Esophagus squamous epithelium (tissue), 5 donors: ENCODE measurements around the gene ENTR1. TPM values are rescaled to one million over a fixed set of nuclear protein-coding genes. Genes with fewer than 3 reads are reported as not detected.

Experiments used
- DNase-seq: peaks from one replicate; lab custom pipeline; 2025; lab: John Stamatoyannopoulos, UW
- H3K27ac ChIP-seq, 4 donors: fragments of 200-600 bp; sonication (generic); one replicate each; pipeline ENCODE4 v1.5.1; 2016 to 2019; ENCODE audit warnings: mild to moderate bottlenecking in 1 of 4
- H3K27me3 ChIP-seq, 4 donors: fragments of 200-600 bp; sonication (generic); 1 replicate in 3 of 4; 2 replicates in 1 of 4; pipeline versions ENCODE4 v1.5.1 to v1.6.0; 2017 to 2021; ENCODE audit warnings: antibody characterized with exemption in 1 of 4
- H3K36me3 ChIP-seq, 3 donors: fragments of 200-600 bp; sonication (generic); one replicate each; pipeline ENCODE4 v1.5.1; 2016 to 2019
- H3K4me1 ChIP-seq, 3 donors: fragments of 200-600 bp; sonication (generic); one replicate each; pipeline ENCODE4 v1.5.1; 2017 to 2019
- H3K4me3 ChIP-seq, 4 donors: fragments of 200-600 bp; sonication (generic); 1 replicate in 3 of 4; 2 replicates in 1 of 4; pipeline ENCODE4 v1.5.1; 2016 to 2019; ENCODE audit warnings: mild to moderate bottlenecking in 2 of 4, moderate library complexity in 1 of 4
- H3K9me3 ChIP-seq, 3 donors: fragments of 200-600 bp; sonication (generic); one replicate each; pipeline ENCODE4 v1.5.1; 2016 to 2019
- CTCF ChIP-seq, 6 experiments: fragments of 450-650 bp in 4 of 6; fragments of 200-600 bp in 2 of 6; sonication (generic) in 2 of 6; IDR thresholded peaks; one replicate each; pipeline ENCODE4 v1.5.1; 2016 to 2019; ENCODE audit warnings: antibody characterized with exemption in 6 of 6, mild to moderate bottlenecking in 4 of 6, moderate library complexity in 4 of 6
- POLR2A ChIP-seq, 4 donors: fragments of 450-650 bp; IDR thresholded peaks; one replicate each; pipeline ENCODE4 v1.6.1; 2017; ENCODE audit warnings: antibody characterized with exemption in 4 of 4, mild to moderate bottlenecking in 4 of 4, moderate library complexity in 3 of 4
- whole genome bisulfite sequencing, 2 donors: methylation state at CpG; one replicate each; pipeline ENCODE4 v1.1.5; 2018; 5-methylcytosine and 5-hydroxymethylcytosine counted together
- intact Hi-C: fragments of 100-400 bp; cut with DNase I; formaldehyde crosslinking; loops from one replicate; pipeline ENCODE4 v1.15.0; 2022
- total RNA-seq, 4 donors: library from RNA; depleted of rRNA; stranded (reverse); fragments of >200 nt; gene quantifications; one replicate each; pipeline ENCODE4 v1.1.0, GENCODE V29; 2016
- donor health status: DM: yes; HTN: yes; CAD: no.

ENTR1 gene
- total RNA-seq, 4 donors from 2014 or later: 24.3 to 31.9 (median 28.2) TPM

GRCh38 chr9:136380381-136380780 is 30.0 kb downstream of the ENTR1 start:
- DNase-seq: no peak
- Histone ChIP-seq H3K9me3 (no peaks in the 10 kb centered on the region), H3K4me1 (no peaks in the 10 kb centered on the region), H3K4me3 (no peak overlapping the region), H3K27ac (no peak overlapping the region), H3K36me3 (peaks cover 18 to 84% (median 30%) of the 10 kb centered on the region in 3 donors), H3K27me3 (no peaks in the 10 kb centered on the region)
- TF ChIP-seq POLR2A (IDR thresholded peaks at IDR 0.05) (no peak), CTCF (IDR thresholded peaks at IDR 0.05) (no peak)
- intact Hi-C loops: no loop called here
- WGBS, 2 donors: no CpG with 5 or more reads among the region's 17 CpGs

- intact Hi-C loops: no loop called here
- Histone ChIP-seq H3K36me3 (peaks cover 18 to 81% (median 30%) of the 10 kb centered on the region in 3 donors), H3K4me3 (no peak overlapping the region), H3K9me3 (no peaks in the 10 kb centered on the region), H3K4me1 (no peaks in the 10 kb centered on the region), H3K27me3 (no peaks in the 10 kb centered on the region), H3K27ac (no peak overlapping the region)
- 85 to 90% methylated on average over 2 to 4 of the region's 11 CpGs for WGBS, 2 donors
- no peak for DNase-seq
- no peak for TF ChIP-seq CTCF (IDR thresholded peaks at IDR 0.05)
- TF ChIP-seq POLR2A (IDR thresholded peaks at IDR 0.05): no peak
These were observed 30.5 kb downstream of the ENTR1 start for GRCh38 chr9:136379891-136380290.

GRCh38 chr9:136379401-136379800 is 31.0 kb downstream of the ENTR1 start:
- H3K36me3 ChIP-seq: peaks cover 18 to 76% (median 30%) of the 10 kb centered on the region in 3 donors
- H3K4me3 ChIP-seq: no peak overlapping the region
- no peak overlapping the region for H3K27ac ChIP-seq
- no CpG with 5 or more reads among the region's 11 CpGs for WGBS, 2 donors
- H3K9me3 ChIP-seq: no peaks in the 10 kb centered on the region
- TF ChIP-seq CTCF (IDR thresholded peaks at IDR 0.05) (no peak), POLR2A (IDR thresholded peaks at IDR 0.05) (no peak)
- no peaks in the 10 kb centered on the region for H3K4me1 ChIP-seq
- intact Hi-C loops: no loop called here
- DNase-seq: no peak
- H3K27me3 ChIP-seq: no peaks in the 10 kb centered on the region

GRCh38 chr9:136379003-136379287 is 31.5 kb downstream of the ENTR1 start:
- 93% methylated on average over 4 of the region's 18 CpGs; no CpG with 5 or more reads in 1 of the 2 donors for WGBS, 2 donors
- TF ChIP-seq POLR2A (IDR thresholded peaks at IDR 0.05) (no peak), CTCF (IDR thresholded peaks at IDR 0.05) (no peak)
- H3K27ac ChIP-seq: no peak overlapping the region
- intact Hi-C loops: no loop called here
- no peak for DNase-seq
- H3K27me3 ChIP-seq: no peaks in the 10 kb centered on the region
- H3K9me3 ChIP-seq: no peaks in the 10 kb centered on the region
- H3K4me3 ChIP-seq: no peak overlapping the region
- H3K36me3 ChIP-seq: peaks cover 18 to 72% (median 25%) of the 10 kb centered on the region in 3 donors
- H3K4me1 ChIP-seq: peaks cover 0 to 3% (median 0%) of the 10 kb centered on the region in 3 donors

GRCh38 chr9:136378170-136379002 is 32.0 kb downstream of the ENTR1 start:
- Histone ChIP-seq H3K36me3 (peaks cover 18 to 66% (median 22%) of the 10 kb centered on the region in 3 donors), H3K4me1 (peaks cover 0 to 8% (median 0%) of the 10 kb centered on the region in 3 donors), H3K27me3 (no peaks in the 10 kb centered on the region), H3K4me3 (no peak overlapping the region), H3K9me3 (no peaks in the 10 kb centered on the region), H3K27ac (no peak overlapping the region)
- intact Hi-C loops: no loop called here
- no peak for TF ChIP-seq POLR2A (IDR thresholded peaks at IDR 0.05)
- TF ChIP-seq CTCF (IDR thresholded peaks at IDR 0.05): no peak
- WGBS, 2 donors: 60 to 92% methylated on average over 2 to 10 of the region's 28 CpGs
- no peak for DNase-seq
